Hematopoietic multipotent progenitor cell treated with erythropoietin and hydrocortisone succinate and interleukin-3 and kit ligand, for 15 days (in vitro differentiated cells): Measurements from ENCODE around the gene MAP3K13.

Source experiments
- DNase-seq: peaks from one replicate; pipeline ENCODE4 v3.0.0-alpha.2; 2015; ENCODE audit warnings: low spot score

MAP3K13 gene, protein sequence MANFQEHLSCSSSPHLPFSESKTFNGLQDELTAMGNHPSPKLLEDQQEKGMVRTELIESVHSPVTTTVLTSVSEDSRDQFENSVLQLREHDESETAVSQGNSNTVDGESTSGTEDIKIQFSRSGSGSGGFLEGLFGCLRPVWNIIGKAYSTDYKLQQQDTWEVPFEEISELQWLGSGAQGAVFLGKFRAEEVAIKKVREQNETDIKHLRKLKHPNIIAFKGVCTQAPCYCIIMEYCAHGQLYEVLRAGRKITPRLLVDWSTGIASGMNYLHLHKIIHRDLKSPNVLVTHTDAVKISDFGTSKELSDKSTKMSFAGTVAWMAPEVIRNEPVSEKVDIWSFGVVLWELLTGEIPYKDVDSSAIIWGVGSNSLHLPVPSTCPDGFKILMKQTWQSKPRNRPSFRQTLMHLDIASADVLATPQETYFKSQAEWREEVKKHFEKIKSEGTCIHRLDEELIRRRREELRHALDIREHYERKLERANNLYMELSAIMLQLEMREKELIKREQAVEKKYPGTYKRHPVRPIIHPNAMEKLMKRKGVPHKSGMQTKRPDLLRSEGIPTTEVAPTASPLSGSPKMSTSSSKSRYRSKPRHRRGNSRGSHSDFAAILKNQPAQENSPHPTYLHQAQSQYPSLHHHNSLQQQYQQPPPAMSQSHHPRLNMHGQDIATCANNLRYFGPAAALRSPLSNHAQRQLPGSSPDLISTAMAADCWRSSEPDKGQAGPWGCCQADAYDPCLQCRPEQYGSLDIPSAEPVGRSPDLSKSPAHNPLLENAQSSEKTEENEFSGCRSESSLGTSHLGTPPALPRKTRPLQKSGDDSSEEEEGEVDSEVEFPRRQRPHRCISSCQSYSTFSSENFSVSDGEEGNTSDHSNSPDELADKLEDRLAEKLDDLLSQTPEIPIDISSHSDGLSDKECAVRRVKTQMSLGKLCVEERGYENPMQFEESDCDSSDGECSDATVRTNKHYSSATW

DNA sequence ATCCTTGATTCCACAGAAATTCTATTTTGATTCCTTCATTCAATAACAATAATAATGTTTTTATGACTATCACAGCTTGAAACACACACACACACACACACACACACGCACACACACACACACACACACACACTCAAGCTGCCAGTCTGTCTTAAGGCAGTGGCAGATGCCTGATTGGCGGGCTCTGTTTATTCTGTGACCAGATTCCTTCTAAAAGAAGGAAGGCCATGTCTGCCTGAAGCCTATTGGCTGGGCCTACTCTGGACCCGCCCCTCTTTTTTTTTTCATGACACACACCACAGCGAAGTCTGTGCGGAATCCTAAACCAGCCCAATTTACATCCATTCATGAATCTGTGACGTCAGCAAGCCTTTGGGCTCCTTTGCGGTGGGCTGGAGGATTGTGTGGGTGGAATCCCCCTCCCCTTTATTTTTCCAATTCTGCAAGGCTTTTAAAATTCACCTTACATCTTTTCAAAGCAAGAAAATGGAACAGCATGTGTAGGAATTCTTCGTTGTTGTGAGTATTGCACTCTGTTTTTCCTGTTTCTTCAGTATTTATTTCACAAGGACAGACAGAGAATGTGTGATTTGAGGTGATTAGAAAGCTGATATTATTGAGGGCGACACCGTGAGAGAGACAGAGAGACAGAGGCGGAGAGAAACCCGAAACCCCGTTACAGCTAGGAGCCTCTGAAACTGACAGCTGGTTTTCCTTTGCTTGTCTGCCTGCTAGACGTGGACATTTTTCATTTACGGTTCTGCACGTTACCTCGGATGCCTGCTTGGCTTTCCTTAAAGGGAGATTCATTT, at the start of gene MAP3K13:
Gene MAP3K13, plus strand, starts transcription at position 287 of the 812 bp plus-strand sequence. CDS start 65,446 bp downstream, outside the sequence.
- peak; percentile 18 for DNase-seq

- DNase-seq = no peak
Observed at GRCh38 chr3:185313693-185314246, 49.2 kb upstream of the MAP3K13 start.

DNA sequence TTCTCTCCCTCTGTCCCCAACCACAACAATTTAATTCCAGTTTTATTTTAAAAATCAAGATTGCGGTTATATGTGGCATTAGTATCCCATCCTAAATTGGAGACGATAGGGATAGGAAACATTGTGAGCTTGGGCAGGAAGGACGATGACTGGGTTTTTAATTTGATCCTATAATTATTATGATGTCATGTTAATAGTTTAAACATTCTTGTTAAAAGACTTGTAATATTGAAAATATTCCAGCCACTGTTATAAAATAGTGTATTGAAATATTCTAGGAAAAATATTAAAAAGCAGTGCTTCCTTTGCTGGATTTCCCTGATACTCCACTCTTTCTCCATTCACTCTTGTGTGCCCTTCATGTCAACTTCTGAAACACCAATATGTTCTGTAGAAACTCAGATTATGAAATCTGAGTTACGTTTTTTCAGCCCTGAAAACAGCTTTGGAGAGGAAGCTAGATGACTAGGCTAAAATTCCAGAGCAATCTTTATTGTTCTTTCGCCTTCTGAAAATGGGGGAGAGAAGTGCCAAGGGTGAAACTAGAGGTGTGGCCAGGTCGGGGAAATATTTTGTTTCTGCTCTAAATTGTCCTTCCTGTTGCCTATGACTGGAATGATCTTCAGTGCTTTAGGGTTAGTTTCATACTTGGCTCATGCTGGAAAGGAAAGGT, 46.1 kb upstream of the MAP3K13 start:
- DNase-seq = no peak

- DNase-seq = no peak
Observed at GRCh38 chr3:185317674-185318073, 45.3 kb upstream of the MAP3K13 start.

DNA sequence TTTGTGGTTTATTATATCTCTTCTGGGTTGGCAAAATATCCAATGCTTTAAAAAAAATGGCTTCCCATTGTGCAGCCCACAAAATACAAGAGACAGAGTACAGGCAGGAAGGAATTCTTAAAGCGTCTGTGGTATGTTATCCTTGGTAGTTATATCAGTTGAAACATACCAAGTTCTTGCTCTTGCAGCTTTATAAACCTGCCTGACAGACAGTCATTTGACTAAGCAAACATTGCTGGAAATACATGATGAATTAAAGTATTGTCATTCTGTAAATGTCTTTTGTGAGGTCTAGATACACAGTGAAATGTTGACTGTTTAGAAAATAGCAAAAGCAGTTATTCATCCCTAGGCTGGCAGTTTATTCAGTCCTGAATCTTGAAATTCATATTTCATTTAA, 44.8 kb upstream of the MAP3K13 start:
- DNase-seq = no peak

DNA sequence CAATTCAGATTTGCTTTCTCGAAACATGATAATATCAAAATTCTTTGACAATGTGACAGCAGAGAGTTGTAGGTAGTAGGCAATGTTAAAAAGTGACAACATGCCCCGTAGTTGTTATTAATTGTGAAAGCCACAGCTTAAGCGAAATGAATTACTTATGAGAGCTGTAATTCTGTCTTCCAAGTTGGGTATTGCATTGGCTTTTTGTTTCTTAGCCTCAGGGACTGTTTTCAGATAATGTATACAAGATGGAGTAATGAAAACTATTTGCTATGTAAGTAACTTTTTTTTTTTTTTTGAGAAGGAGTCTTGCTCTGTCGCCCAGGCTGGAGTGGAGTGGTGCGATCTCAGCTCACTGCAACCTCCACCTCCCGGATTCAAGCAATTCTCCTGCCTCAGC, 43.1 kb upstream of the MAP3K13 start:
- no peak for DNase-seq

DNA sequence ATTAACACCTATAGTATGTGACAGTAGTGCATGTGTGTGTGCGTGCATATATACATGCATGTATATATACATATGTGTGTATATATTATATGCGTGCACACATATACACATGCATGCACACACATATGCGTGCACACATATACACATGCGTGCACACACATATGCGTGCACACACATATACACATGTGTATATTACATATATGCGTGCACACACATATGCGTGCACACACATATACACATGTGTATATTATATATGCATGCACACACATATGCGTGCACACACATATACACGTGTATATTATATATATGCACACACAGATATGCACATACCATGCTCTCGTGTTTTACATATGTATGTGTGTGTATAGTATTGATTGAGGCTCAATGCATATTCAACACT, 42.0 kb upstream of the MAP3K13 start:
- no peak for DNase-seq

DNA sequence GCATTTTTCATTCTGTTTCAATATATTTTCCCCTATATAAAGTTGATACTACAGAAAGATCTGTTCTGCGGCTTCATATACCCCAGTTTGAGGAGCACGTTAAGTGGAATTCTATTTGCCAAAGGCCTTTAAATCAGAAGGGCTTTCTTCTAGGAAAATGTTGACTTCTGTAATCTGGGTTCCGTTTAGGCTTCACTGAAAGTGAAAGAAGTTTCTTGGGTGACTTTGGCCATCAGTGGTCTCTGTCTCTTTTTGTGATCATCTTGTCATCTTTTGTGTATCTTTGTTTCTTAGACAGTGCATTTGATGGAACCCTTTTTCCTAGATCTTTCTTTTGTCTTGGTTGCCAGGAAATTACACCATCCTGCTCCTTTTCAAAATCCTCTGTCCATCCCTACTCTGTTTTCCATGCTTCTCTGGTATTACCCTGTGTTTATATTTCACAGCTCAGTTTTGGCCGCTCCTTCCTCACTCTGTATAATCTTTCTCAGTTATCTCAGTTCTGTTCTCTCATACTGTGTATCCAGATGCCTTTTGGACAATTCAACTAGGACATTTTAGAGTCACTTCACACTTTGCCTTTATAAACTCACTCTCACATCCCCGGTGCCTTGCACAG, 40.7 kb upstream of the MAP3K13 start:
- DNase-seq = no peak

GRCh38 chr3:185325946-185326791, 36.8 kb upstream of the MAP3K13 start:
- no peak for DNase-seq

GRCh38 chr3:185327062-185327461, 35.9 kb upstream of the MAP3K13 start:
- DNase-seq = no peak

DNA sequence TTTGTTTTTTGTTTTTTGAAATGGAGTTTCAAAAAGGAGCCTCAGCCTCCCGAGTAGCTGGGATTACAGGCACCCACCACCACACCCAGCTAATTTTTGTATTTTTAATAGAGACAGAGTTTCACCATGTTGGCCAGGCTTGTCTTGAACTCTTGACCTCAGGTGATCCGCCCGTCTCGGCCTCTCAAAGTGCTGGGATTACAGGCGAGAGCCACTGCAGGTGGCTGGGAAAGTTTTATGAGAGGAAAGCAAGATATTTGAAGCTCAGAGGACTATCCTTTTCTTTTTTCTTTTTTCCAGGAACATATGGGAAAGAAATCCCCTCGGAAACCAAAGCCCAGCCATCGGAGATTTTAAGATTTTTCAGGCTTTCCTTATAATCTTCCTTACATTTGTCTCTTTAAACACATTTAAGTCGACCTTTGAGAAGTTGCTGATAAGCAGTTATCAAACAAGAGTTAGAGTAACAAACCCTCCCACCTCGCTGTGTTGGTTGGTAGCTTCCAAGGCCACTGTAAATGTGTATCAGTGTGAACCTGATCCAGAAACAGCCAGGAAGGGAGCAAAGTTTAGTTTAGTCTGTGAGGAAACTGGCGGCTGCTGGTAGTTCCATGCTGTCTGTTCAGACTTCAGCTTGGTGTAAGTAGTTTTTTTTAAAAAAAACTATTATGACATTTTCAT, 34.5 kb upstream of the MAP3K13 start:
- no peak for DNase-seq

DNA sequence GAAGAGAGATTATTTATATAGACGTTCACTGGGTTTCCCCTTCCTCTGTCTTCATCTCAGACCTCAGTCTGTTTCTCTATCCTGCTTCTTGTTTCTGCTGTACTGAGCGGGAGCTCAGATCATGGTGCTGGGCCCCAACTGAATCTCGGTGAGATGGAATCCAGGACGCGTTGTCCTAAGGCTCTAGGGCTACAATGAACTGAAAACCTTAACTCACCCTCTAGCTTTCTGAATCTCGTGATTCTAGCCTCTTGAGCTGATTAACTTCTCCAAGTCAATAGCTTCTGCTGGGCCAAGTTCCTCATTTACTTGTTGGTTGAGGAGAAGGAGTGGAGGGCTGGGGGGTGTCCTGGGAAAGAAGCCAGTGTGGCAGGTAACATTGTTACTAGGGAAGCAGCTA, 32.7 kb upstream of the MAP3K13 start:
- no peak for DNase-seq

DNA sequence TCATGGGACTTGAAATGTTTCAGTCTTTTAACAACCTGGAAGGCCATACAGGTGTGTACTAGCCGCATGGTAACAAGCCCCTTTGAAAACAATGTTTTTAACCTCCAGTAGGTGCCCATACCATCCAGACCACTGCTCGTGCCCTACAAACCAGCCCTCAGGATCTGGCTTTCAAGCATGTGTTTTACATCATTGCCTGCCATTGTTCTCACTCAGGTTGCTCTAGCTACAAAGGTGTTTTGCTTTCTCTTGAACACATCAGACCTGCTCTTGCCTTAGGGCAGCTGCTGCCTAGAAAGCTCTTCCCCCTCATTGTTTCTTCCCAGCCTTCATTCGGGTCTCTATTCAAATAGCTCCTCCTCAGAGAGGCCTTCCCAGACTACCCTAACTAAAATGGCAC, 32.3 kb upstream of the MAP3K13 start:
- no peak for DNase-seq

GRCh38 chr3:185332026-185332735, 30.8 kb upstream of the MAP3K13 start:
- DNase-seq = no peak

DNA sequence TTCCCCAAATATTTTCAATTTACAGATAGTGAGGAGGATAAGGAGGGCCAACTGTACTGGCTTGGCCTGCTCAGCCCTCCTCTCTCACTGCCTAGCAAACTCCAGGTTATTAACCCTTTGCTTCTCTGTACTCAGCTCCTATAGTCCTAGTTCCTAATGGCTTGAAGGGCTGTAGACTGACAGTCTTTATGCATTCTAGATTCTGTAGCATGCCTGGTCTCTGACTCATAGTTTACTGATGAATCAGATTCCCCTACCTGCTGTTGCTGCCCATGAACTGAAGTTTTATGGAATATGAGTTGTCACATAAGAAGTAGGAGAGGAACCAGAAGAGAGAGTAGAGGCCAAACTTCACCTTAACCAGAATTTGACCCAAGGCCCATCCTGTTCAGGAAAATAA, 27.1 kb upstream of the MAP3K13 start:
- DNase-seq = no peak

- no peak for DNase-seq
Observed at GRCh38 chr3:185337231-185337816, 25.6 kb upstream of the MAP3K13 start.

GRCh38 chr3:185339945-185340344, 23.0 kb upstream of the MAP3K13 start:
- no peak for DNase-seq

- no peak for DNase-seq
Observed at GRCh38 chr3:185340751-185341150, 22.2 kb upstream of the MAP3K13 start.
